ENCODE results near the gene TOM1. TPM values are rescaled to one million over a fixed set of nuclear protein-coding genes. Genes with fewer than 3 reads are reported as not detected.

TOM1 gene
- total RNA-seq, 1 donor from 2014 or later, result 83.2 TPM

GRCh38 chr22:35322126-35322525, 22.4 kb downstream of the TOM1 start:
- no peak for DNase-seq (ENCODE audit: low spot score)

- no peak for DNase-seq (ENCODE audit: low spot score)
Measured at GRCh38 chr22:35322893-35323292, 23.2 kb downstream of the TOM1 start.

- DNase-seq (ENCODE audit: low spot score), result no peak
Measured at GRCh38 chr22:35323305-35323704, 23.6 kb downstream of the TOM1 start.

GRCh38 chr22:35324067-35324466, 24.4 kb downstream of the TOM1 start:
- DNase-seq (ENCODE audit: low spot score), result no peak

GRCh38 chr22:35324762-35325161, 25.1 kb downstream of the TOM1 start:
- DNase-seq (ENCODE audit: low spot score), result no peak

- DNase-seq (ENCODE audit: low spot score), result no peak
Measured at GRCh38 chr22:35325209-35325608, 25.5 kb downstream of the TOM1 start.

GRCh38 chr22:35326854-35327562, 27.3 kb downstream of the TOM1 start:
- DNase-seq (ENCODE audit: low spot score), result no peak

- no peak for DNase-seq (ENCODE audit: low spot score)
Measured at GRCh38 chr22:35327690-35328471, 28.2 kb downstream of the TOM1 start.

- no peak for DNase-seq (ENCODE audit: low spot score)
Measured at GRCh38 chr22:35328472-35328885, 28.8 kb downstream of the TOM1 start.

GRCh38 chr22:35329114-35329847, 29.6 kb downstream of the TOM1 start:
- no peak for DNase-seq (ENCODE audit: low spot score)

GRCh38 chr22:35330258-35330861, 30.7 kb downstream of the TOM1 start:
- no peak for DNase-seq (ENCODE audit: low spot score)

GRCh38 chr22:35332278-35332677, 32.6 kb downstream of the TOM1 start:
- DNase-seq (ENCODE audit: low spot score), result no peak

GRCh38 chr22:35333220-35333619, 33.5 kb downstream of the TOM1 start:
- DNase-seq (ENCODE audit: low spot score), result no peak

- no peak for DNase-seq (ENCODE audit: low spot score)
Measured at GRCh38 chr22:35334004-35334403, 34.3 kb downstream of the TOM1 start.

- DNase-seq (ENCODE audit: low spot score), result no peak
Measured at GRCh38 chr22:35335468-35335867, 35.8 kb downstream of the TOM1 start.

- DNase-seq (ENCODE audit: low spot score), result no peak
Measured at GRCh38 chr22:35335936-35336781, 36.5 kb downstream of the TOM1 start.

- DNase-seq (ENCODE audit: low spot score), result no peak
Measured at GRCh38 chr22:35337932-35338331, 38.2 kb downstream of the TOM1 start.

- DNase-seq (ENCODE audit: low spot score), result no peak
Measured at GRCh38 chr22:35341090-35341874, 41.6 kb downstream of the TOM1 start.

GRCh38 chr22:35342390-35342789, 42.7 kb downstream of the TOM1 start:
- no peak for DNase-seq (ENCODE audit: low spot score)

Data from mesenteric fat pad (tissue), 1 donor.